Osteoblast (primary cell): ENCODE results near the gene RNASE12. TPM values are rescaled to one million over a fixed set of nuclear protein-coding genes. Genes with fewer than 3 reads are reported as not detected.

Experiments used
- DNase-seq: peaks from one replicate; pipeline ENCODE4 v3.0.0; 2011; ENCODE audit warnings: low spot score, mixed read lengths; ENCODE audit not compliant: insufficient read length; ENCODE audit errors: missing footprints
- H2AFZ ChIP-seq: 2 replicates; pipeline ENCODE4 v1.6.0; 2011; ENCODE audit warnings: mild to moderate bottlenecking, low read length
- H3K27ac ChIP-seq: 2 replicates; pipeline ENCODE4 v1.5.1; 2011; ENCODE audit warnings: mild to moderate bottlenecking, low read depth, low read length, moderate library complexity
- H3K27me3 ChIP-seq: 2 replicates; pipeline ENCODE4 v1.6.0; 2012; ENCODE audit warnings: mild to moderate bottlenecking, control low read depth, inconsistent platforms, low read length, moderate library complexity; ENCODE audit not compliant: insufficient read depth
- H3K36me3 ChIP-seq: 2 replicates; pipeline ENCODE4 v1.5.1; 2011; ENCODE audit warnings: mild to moderate bottlenecking, low read length, control low read depth, moderate library complexity; ENCODE audit not compliant: insufficient read depth
- H3K4me1 ChIP-seq: 2 replicates; pipeline ENCODE4 v1.5.1; 2011; ENCODE audit warnings: mild to moderate bottlenecking, low read length, control low read depth, moderate library complexity; ENCODE audit not compliant: insufficient read depth
- H3K4me2 ChIP-seq: 2 replicates; pipeline ENCODE4 v1.6.0; 2011; ENCODE audit warnings: mild to moderate bottlenecking, low read length; ENCODE audit not compliant: insufficient read depth
- H3K4me3 ChIP-seq: fragments of 200-600 bp; sonication (generic); 3 replicates; pipeline ENCODE4 v1.5.1; 2012; ENCODE audit warnings: mild to moderate bottlenecking, low read length, inconsistent platforms; ENCODE audit not compliant: insufficient read depth
- H3K79me2 ChIP-seq: 2 replicates; pipeline ENCODE4 v1.6.0; 2012; ENCODE audit warnings: mild to moderate bottlenecking, low read length, control low read depth, inconsistent platforms; ENCODE audit not compliant: insufficient read depth
- H3K9me3 ChIP-seq: 2 replicates; pipeline ENCODE4 v1.5.1; 2011; ENCODE audit warnings: low read depth, low read length, control low read depth
- H4K20me1 ChIP-seq: 2 replicates; pipeline ENCODE4 v1.6.0; 2012; ENCODE audit warnings: mild to moderate bottlenecking, low read length, control low read depth; ENCODE audit not compliant: insufficient read depth
- CTCF ChIP-seq: IDR thresholded peaks from 2 replicates; pipeline ENCODE4 v1.5.1; 2011; ENCODE audit warnings: mild to moderate bottlenecking, low read depth, low read length, moderate library complexity; ENCODE audit errors: extremely low read depth
- total RNA-seq: library from RNA; depleted of rRNA; stranded (reverse); fragments of >200 nt; gene quantifications from 2 replicates; pipeline ENCODE4 v1.2.3, GENCODE V29; 2012

RNASE12 gene
- total RNA-seq, 1 donor = not detected

- no peak for DNase-seq
- Histone ChIP-seq H3K36me3 (no peaks in the 10 kb centered on the region), H3K4me1 (no peaks in the 10 kb centered on the region), H3K27me3 (peaks cover 9% of the 10 kb centered on the region), H2AFZ (no peak overlapping the region), H3K4me2 (no peak overlapping the region), H3K79me2 (no peaks in the 10 kb centered on the region), H4K20me1 (no peaks in the 10 kb centered on the region), H3K27ac (no peak overlapping the region), H3K4me3 (no peak overlapping the region), H3K9me3 (no peaks in the 10 kb centered on the region)
- no peak for TF ChIP-seq CTCF
Measured at GRCh38 chr14:20583908-20584307, 7.3 kb downstream of the RNASE12 start.

- Histone ChIP-seq H3K9me3 (no peaks in the 10 kb centered on the region), H3K79me2 (no peaks in the 10 kb centered on the region), H3K4me1 (no peaks in the 10 kb centered on the region), H3K36me3 (no peaks in the 10 kb centered on the region), H3K27me3 (peaks cover 9% of the 10 kb centered on the region), H3K27ac (no peak overlapping the region), H2AFZ (no peak overlapping the region), H4K20me1 (no peaks in the 10 kb centered on the region), H3K4me3 (no peak overlapping the region), H3K4me2 (no peak overlapping the region)
- DNase-seq = no peak
- no peak for TF ChIP-seq CTCF
Measured at GRCh38 chr14:20583142-20583541, 8.0 kb downstream of the RNASE12 start.

GRCh38 chr14:20580242-20580641 lies 10.9 kb downstream of the RNASE12 start:
- no peak for DNase-seq
- no peak for TF ChIP-seq CTCF
- no peaks in the 10 kb centered on the region for H4K20me1 ChIP-seq
- H3K4me1 ChIP-seq = no peaks in the 10 kb centered on the region
- no peaks in the 10 kb centered on the region for H3K9me3 ChIP-seq
- no peak overlapping the region for H3K4me3 ChIP-seq
- H3K27me3 ChIP-seq = peaks cover 5% of the 10 kb centered on the region
- no peaks in the 10 kb centered on the region for H3K36me3 ChIP-seq
- H3K4me2 ChIP-seq = no peak overlapping the region
- no peak overlapping the region for H2AFZ ChIP-seq
- H3K27ac ChIP-seq = no peak overlapping the region
- H3K79me2 ChIP-seq = no peaks in the 10 kb centered on the region

GRCh38 chr14:20578784-20579502 lies 12.2 kb downstream of the RNASE12 start:
- Histone ChIP-seq H3K79me2 (no peaks in the 10 kb centered on the region), H4K20me1 (no peaks in the 10 kb centered on the region), H3K9me3 (no peaks in the 10 kb centered on the region), H3K4me3 (no peak overlapping the region), H3K4me2 (no peak overlapping the region), H3K4me1 (no peaks in the 10 kb centered on the region), H2AFZ (no peak overlapping the region), H3K36me3 (no peaks in the 10 kb centered on the region), H3K27me3 (no peaks in the 10 kb centered on the region), H3K27ac (no peak overlapping the region)
- TF ChIP-seq CTCF = no peak
- DNase-seq = no peak
